Motor neuron (in vitro differentiated cells): ENCODE measurements around the gene CIITA. TPM values are rescaled to one million over a fixed set of nuclear protein-coding genes. Genes with fewer than 3 reads are reported as not detected.

ENCODE experiments used
- ATAC-seq, 8 experiments: fragments of 200-7000 bp; cut with Tn5 transposase; replicated peaks in 6 of 8; 2 replicates each; pipeline ENCODE4 v1.8.0; 2021; ENCODE audit warnings: mild to moderate bottlenecking in 8 of 8, moderate library complexity in 8 of 8
- H3K27ac ChIP-seq, 2 donors: fragments of 250-450 bp; sonication (Bioruptor Pico); 2 replicates each; pipeline ENCODE4 v1.9.0; 2021; ENCODE audit warnings: antibody characterized with exemption in 2 of 2, mild to moderate bottlenecking in 2 of 2, moderate library complexity in 1 of 2
- H3K4me1 ChIP-seq, 2 donors: fragments of 250-450 bp; sonication (Bioruptor Pico); replicated peaks in 1 of 2; 2 replicates each; pipeline ENCODE4 v1.6.1; 2021; ENCODE audit warnings: antibody characterized with exemption in 2 of 2, mild to moderate bottlenecking in 2 of 2, moderate library complexity in 1 of 2
- H3K4me3 ChIP-seq, 5 donors: fragments of 250-450 bp; sonication (Bioruptor Pico); 2 replicates each; pipeline ENCODE4 v1.9.0; 2021; ENCODE audit warnings: antibody characterized with exemption in 5 of 5, mild to moderate bottlenecking in 5 of 5, moderate library complexity in 4 of 5
- WGBS, 10 experiments: fragments of 450-650 bp; shearing (Covaris generic); methylation state at CpG; one replicate each; pipeline ENCODE4 v1.0.0; 2022; 5-methylcytosine and 5-hydroxymethylcytosine counted together
- in situ Hi-C, 9 experiments: fragments of 400-800 bp; cut with MboI; loops; one replicate each; pipeline ENCODE4 v1.15.0; 2021; ENCODE audit warnings: low sequenced_read_pairs in 9 of 9, low pct_unique_long_range_greater_than_20kb in 2 of 9; ENCODE audit not compliant: unreplicated experiment in 9 of 9
- total RNA-seq, 8 experiments: library from RNA; unstranded; fragments of 300-600 nt; gene quantifications; 2 replicates each; pipeline versions ENCODE4 v1.2.3 to v1.2.4, GENCODE V29; 2022

The CIITA gene
- total RNA-seq, 8 experiments from 2014 or later, result 0.38 to 5.0 (median 1.8) TPM

GRCh38 chr16:10858203-10858602 is 18.8 kb upstream of the CIITA start:
- ATAC-seq, result no peak
- no peak overlapping the region for H3K4me3 ChIP-seq
- WGBS, 10 experiments, result 0 to 80% (median 46%) methylated on average over 1 of the region's 1 CpG; no CpG with 5 or more reads in 2 of the 10 experiments
- in situ Hi-C loops, result no loop called here
- no peaks in the 10 kb centered on the region for H3K4me1 ChIP-seq
- no peak overlapping the region for H3K27ac ChIP-seq

GRCh38 chr16:10859020-10859419 is 18.0 kb upstream of the CIITA start:
- in situ Hi-C loops, result no loop called here
- no peak for ATAC-seq
- Histone ChIP-seq H3K27ac (no peak overlapping the region), H3K4me3 (no peak overlapping the region), H3K4me1 (no peaks in the 10 kb centered on the region)
- WGBS, 10 experiments, result 44 to 100% (median 55%) methylated on average over 1 to 2 of the region's 2 CpGs; no CpG with 5 or more reads in 6 of the 10 experiments

- in situ Hi-C loops, result no loop called here
- H3K4me1 ChIP-seq, result no peaks in the 10 kb centered on the region
- H3K27ac ChIP-seq, result no peak overlapping the region
- H3K4me3 ChIP-seq, result no peak overlapping the region
- ATAC-seq, result no peak
- WGBS, 10 experiments, result 0 to 100% (median 93%) methylated on average over 1 to 4 of the region's 6 CpGs; no CpG with 5 or more reads in 2 of the 10 experiments
These were observed 17.3 kb upstream of the CIITA start for GRCh38 chr16:10859658-10860057.

- Histone ChIP-seq H3K4me1 (no peaks in the 10 kb centered on the region), H3K4me3 (no peak overlapping the region), H3K27ac (no peak overlapping the region)
- 0 to 89% (median 60%) methylated on average over 1 to 2 of the region's 2 CpGs; no CpG with 5 or more reads in 2 of the 10 experiments for WGBS, 10 experiments
- in situ Hi-C loops, result no loop called here
- no peak for ATAC-seq
These were observed 14.6 kb upstream of the CIITA start for GRCh38 chr16:10862438-10862837.

- Histone ChIP-seq H3K4me1 (peaks cover 0 to 2% of the 10 kb centered on the region in 2 donors), H3K4me3 (no peak overlapping the region), H3K27ac (no peak overlapping the region)
- in situ Hi-C loops, result no loop called here
- no peak for ATAC-seq
- 21 to 92% (median 54%) methylated on average over 2 to 6 of the region's 13 CpGs; no CpG with 5 or more reads in 1 of the 10 experiments for WGBS, 10 experiments
These were observed 10.7 kb upstream of the CIITA start for GRCh38 chr16:10865991-10866966.

- WGBS, 10 experiments, result 68 to 100% (median 81%) methylated on average over 1 to 6 of the region's 6 CpGs
- no peak overlapping the region for H3K4me3 ChIP-seq
- peaks cover 0 to 3% of the 10 kb centered on the region in 2 donors for H3K4me1 ChIP-seq
- no peak for ATAC-seq
- in situ Hi-C loops, result no loop called here
- H3K27ac ChIP-seq, result no peak overlapping the region
These were observed 9.8 kb upstream of the CIITA start for GRCh38 chr16:10867199-10867598.

GRCh38 chr16:10868104-10868595 is 8.9 kb upstream of the CIITA start:
- no peak for ATAC-seq
- WGBS, 10 experiments, result 43 to 100% (median 86%) methylated on average over 1 to 5 of the region's 6 CpGs; no CpG with 5 or more reads in 2 of the 10 experiments
- H3K4me3 ChIP-seq, result no peak overlapping the region
- peaks cover 0 to 3% of the 10 kb centered on the region in 2 donors for H3K4me1 ChIP-seq
- no peak overlapping the region for H3K27ac ChIP-seq
- in situ Hi-C loops, result no loop called here

GRCh38 chr16:10868596-10869469 is 8.2 kb upstream of the CIITA start:
- 49 to 100% (median 77%) methylated on average over 2 to 6 of the region's 13 CpGs; no CpG with 5 or more reads in 4 of the 10 experiments for WGBS, 10 experiments
- Histone ChIP-seq H3K4me3 (no peak overlapping the region), H3K27ac (no peak overlapping the region), H3K4me1 (peaks cover 0 to 3% of the 10 kb centered on the region in 2 donors)
- in situ Hi-C loops, result no loop called here
- no peak for ATAC-seq

- WGBS, 10 experiments, result 0 to 88% (median 68%) methylated on average over 1 to 5 of the region's 5 CpGs; no CpG with 5 or more reads in 2 of the 10 experiments
- no peak for ATAC-seq
- Histone ChIP-seq H3K27ac (no peak overlapping the region), H3K4me3 (no peak overlapping the region), H3K4me1 (peaks cover 0 to 3% of the 10 kb centered on the region in 2 donors)
- in situ Hi-C loops, result no loop called here
These were observed 6.7 kb upstream of the CIITA start for GRCh38 chr16:10870137-10870776.

- Histone ChIP-seq H3K4me1 (peaks cover 0 to 3% of the 10 kb centered on the region in 2 donors), H3K27ac (no peak overlapping the region), H3K4me3 (no peak overlapping the region)
- 13 to 83% (median 60%) methylated on average over 1 to 3 of the region's 5 CpGs; no CpG with 5 or more reads in 3 of the 10 experiments for WGBS, 10 experiments
- ATAC-seq, result no peak
- in situ Hi-C loops, result no loop called here
These were observed 6.2 kb upstream of the CIITA start for GRCh38 chr16:10870808-10871156.

GRCh38 chr16:10871157-10871991 is 5.6 kb upstream of the CIITA start:
- Histone ChIP-seq H3K4me1 (peaks cover 0 to 3% of the 10 kb centered on the region in 2 donors), H3K4me3 (no peak overlapping the region), H3K27ac (no peak overlapping the region)
- ATAC-seq, result peak in 3 of 8 experiments; percentile 63 to 83 (median 75)
- in situ Hi-C loops, result no loop called here
- WGBS, 10 experiments, result 0 to 63% (median 32%) methylated on average over 1 to 7 of the region's 10 CpGs; no CpG with 5 or more reads in 3 of the 10 experiments

GRCh38 chr16:10876315-10876714 is 687 bp upstream of the CIITA start:
- in situ Hi-C loops, result no loop called here
- Histone ChIP-seq H3K4me1 (no peaks in the 10 kb centered on the region), H3K4me3 (no peak overlapping the region), H3K27ac (no peak overlapping the region)
- no peak for ATAC-seq
- 52 to 100% (median 94%) methylated on average over 1 to 2 of the region's 2 CpGs; no CpG with 5 or more reads in 1 of the 10 experiments for WGBS, 10 experiments
